Stimulated activated CD4-positive, alpha-beta T cell treated with anti-CD3 and anti-CD28 coated beads, Interleukin-15, amount 100 ng/mL, for 24 hours (primary cell): ENCODE results near the gene DDR2.
"Not testable (repeated sequence)": the region's sequence is repeated elsewhere in the genome, so short reads cannot be mapped to it uniquely, and the experiment has no call there.

Experiments used
- DNase-seq: peaks from one replicate; pipeline ENCODE4 v3.0.0-alpha.2; 2020

The DDR2 gene

DNA sequence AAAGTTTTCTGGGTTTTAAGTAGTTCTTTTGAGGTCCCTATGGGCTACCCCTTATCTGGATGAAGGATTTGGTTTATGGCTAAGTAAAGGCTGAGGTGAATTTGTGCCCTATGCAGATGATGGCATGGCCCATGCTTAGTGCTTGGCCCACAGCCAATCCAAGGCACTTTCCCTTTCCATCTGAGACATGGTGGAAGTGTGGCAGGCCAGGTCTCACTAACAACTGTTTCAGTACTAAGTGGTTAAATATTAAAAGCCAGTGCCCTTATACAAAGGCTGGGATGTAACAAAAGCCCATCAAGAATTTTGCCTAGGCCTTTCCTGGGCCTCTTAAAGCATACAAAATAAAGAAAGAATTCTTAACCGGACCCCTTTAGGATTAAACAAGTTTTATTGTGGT is 156.5 kb downstream of the DDR2 start:
- peak; percentile 5 for DNase-seq

DNA sequence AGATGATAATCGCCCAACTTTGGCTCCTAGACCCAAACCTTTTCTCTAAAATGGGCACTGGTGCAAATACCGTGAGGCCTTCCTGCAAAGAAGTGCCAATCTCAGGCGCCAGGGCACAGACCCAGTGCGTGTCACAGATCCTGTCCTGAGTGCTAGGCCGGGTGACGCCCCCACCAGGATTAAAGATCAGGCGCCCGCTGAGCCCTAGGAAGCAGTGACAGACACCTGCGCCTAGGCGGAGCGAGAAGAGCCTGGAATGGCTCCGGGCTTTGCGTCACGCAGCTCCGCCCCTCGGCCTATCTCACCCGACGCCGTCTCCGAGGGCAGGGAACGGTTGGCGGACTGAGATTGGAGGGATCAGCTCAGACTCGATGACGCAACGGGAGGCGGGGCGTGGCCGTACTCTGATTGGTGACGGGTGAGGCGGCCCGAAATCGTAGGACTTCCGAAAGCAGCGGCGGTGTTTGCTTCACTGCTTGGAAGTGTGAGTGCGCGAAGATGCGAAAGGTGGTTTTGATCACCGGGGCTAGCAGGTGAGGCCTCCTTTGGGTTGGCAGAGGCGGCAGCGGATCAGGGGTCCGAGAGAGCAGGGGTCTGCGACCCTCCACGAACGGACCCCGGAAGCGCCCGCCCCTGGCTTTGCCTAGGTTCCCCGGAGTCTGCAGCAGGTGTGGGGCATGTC is 158.2 kb downstream of the DDR2 start, which contains the start of gene HSD17B7:
TSS of gene HSD17B7 (plus strand) at position 400 of the 682 bp plus-strand sequence. CDS start at position 499, 99 bp downstream.
- peak; percentile 79 for DNase-seq

DNA sequence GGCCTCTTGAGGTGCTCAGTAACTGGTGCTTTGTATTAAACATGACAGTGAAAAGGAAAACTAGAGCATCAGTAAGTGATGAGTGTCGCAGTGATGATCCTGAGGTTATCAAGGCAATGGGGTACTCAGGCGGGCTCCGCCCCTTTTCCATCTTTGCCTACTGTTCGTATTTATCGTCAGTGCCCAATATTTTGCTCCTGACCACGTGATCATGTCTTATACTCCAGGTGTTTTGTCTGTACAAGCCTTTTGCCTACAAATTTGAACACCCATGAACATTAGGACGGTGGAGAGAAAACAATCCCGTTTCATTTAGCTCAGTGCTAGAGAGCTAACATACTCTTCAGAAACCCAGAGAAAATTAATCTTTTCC is 158.7 kb downstream of the DDR2 start:
- not testable (repeated sequence) for DNase-seq

DNA sequence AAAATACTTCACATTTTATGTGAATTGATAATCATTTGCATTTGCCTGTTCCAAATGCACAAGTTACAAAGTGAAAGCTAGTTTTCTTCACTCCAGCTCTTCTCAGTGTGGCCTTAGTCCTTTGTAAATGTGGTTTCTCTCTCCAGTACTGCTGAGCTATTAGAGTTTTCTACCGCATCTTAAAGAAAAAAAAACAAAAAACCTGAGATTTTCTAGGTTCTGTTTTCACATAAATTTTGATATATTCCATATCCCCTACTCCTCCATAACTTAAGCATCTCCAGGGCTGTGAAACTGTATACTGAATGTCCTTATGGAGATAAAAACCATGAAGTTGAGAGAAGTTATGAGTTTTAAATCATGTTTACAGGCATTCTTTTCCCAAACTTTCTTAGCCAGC is 162.0 kb downstream of the DDR2 start:
- not testable (repeated sequence) for DNase-seq

DNA sequence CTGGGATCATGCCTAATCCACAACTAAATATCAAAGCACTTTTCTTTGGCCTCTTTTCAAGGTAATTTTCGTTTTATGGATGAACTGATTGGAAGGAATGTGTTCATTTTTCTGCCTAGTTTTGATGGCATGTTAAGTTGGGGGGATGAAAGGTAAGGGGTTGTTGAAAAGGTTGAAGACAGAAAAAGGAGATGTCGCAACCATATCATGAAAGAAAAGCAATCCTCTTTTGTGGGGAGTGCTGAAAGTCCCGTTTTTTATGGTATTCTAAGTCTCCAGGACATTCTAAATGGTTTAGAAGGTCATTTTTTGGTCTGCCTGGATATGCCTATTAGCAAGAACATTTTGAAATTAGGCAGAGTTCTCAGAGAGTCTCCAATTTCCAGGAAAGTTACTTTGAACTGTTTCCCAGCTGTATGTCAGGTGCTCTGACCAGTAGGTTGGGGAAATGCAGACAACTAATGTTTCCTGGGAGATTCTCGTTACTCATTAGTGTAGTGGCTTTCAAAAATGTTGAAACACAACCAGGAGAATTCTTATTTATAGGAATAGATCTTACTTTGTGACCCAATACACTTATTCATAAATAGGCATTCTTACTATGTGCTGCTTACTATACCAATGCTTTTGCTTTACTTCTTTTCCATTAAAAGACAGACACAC is 164.5 kb downstream of the DDR2 start:
- not testable (repeated sequence) for DNase-seq

DNA sequence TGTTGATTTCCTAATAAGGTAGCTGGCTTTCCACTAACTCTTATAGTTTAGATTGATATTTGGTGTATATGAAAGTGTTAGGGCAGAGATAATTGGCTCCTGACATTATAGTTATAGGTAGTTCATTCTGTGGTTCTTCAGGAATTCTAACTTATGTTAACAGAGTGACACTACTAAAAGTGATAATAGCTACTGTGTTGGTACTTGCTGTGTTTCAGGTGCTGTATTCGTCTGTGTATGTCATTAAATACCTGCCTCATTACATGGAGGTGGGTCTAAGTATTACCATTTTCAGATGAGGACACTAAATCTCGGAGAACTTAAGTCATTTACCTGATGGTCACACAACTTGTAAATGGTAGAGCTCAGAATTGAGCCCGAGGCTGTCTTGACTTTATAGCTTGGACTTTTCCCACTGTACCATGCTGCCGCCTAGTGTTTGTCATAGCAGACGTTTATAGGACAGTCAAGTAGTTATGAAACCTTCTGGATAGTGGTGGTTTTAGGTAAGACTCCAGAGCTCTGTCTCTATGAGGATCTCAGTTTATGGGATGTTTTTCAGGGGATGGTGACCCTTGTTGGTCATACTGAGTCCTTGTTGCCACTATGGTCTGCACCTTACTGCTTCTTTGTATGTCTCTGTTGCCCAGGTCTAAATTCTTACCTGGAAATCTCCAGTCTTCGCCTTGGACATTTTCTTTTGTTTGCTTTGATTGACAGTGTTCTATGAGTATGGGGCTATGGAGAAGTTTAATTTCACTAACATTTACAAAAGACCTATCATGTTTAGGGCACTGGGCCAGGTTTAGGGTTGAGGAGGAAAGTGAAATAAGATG is 167.9 kb downstream of the DDR2 start:
- DNase-seq, result not testable (repeated sequence)

DNA sequence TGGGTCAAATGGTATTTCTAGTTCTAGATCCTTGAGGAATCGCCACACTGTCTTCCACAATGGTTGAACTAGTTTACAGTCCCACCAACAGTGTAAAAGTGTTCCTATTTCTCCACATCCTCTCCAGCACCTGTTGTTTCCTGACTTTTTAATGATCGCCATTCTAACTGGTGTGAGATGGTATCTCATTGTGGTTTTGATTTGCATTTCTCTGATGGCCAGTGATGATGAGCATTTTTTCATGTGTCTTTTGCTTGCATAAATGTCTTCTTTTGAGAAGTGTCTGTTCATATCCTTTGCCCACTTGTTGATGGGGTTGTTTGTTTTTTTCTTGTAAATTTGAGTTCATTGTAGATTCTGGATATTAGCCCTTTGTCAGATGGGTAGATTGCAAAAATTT is 175.2 kb downstream of the DDR2 start:
- not testable (repeated sequence) for DNase-seq

DNA sequence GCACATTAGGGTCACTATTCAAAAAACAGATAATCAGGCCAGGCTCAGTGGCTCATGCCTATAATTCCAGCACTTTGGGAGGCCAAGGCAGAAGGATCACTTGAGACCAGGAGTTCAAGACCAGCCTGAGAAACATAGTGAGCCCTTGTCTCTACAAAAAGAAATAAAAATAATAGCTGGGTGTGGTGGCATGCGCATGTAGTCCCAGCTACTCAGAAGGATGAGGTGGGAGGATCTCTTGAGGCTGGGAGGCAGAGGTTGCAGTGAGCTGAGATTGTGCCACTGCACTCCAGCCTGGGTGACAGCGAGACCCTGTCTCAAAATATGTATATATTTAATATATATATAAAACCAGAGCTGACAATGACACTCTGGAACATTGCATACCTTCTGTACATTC is 180.1 kb downstream of the DDR2 start:
- not testable (repeated sequence) for DNase-seq

DNA sequence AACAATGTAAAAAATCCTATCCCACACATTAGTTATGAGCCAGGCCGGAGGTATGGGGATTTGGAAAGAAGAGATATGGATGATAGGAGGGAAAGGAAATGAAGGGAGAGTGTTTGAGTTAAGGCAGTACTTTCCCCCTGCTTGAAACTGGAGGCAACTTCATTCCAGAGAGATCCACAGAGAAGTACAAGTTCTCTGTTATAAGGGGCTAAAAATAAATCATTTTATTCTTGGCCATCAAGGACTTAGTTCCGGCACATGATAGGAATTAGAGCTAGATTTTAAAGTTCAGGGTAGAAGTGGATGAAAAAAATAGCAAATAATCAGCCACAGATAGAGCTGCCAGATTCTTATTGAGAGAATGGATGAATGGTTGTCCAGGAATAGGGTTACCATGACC is 185.9 kb downstream of the DDR2 start:
- not testable (repeated sequence) for DNase-seq

DNA sequence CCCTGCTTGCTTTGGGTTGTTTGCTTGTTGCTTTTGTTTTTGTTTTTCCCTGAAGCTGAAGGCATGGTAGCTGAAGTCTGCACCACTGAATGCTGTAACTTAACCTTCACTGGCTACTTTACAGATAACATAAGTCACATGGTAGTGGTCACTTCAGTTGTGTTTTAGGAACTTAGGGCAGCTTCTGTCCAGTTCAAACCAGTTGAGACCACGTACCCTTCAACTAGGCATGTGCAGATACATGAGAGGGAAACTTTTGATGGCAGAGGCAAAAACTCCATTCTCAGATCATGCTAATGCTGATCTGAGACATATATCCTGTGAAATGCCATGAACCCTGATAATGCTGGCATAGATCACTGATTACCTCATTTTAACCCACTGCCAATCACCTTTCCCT is 186.4 kb downstream of the DDR2 start:
- not testable (repeated sequence) for DNase-seq

DNA sequence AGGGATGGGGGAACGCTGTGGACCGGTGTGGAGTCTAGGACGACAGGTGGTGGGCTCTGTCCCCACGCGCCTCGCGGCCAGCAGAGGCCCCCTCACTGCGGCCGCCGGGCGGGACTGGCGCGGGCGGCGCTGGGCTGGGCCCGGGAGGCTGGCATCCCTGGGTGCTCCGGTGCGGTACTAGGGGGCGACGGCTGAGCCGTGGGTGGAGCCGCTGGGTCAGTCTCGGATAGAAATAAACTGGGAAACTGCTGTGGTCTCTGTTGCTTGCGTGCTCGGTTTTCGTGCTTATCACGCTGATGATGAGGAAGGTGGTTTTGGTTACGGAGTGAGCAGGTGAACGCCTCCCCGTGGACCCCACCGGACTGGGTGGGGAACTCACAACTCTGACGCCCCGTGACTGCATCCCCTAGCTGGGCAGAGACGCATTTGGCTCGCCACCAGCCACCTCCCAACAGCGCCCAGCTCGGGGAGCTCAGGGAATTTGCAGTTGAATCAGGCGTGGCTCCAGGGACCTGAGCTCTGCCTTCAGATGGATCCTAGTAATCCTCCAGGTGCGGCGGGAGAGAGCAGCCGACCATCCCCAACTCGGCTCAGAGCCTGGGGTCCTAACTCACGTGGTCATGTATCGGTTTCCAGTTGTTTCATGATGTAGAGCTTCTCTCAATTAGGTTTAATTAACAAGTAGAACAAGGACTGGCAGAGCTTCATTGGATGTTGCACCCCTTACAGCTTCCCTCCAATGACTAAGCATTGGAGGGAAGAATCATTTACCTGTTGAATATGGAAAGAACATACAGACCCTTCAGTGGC is 190.3 kb downstream of the DDR2 start:
- DNase-seq, result peak; percentile 6

DNA sequence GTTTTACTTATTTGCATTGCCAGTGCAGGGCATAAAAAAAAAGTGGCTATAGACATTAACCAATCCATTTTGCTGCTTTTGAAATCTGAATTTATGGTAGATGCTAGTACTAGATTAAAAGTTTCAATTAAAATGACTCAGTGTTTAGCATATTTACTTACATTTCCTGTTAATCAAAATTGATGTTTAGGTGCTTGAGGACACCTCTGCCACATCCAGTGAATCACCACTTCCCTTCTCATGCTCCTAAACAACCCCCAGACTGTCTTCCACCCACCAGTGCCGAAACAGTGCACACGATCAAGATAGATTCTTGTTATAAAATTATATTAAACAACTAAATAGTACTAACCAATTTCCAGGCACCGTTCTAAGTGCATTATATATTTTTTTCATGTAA is 191.0 kb downstream of the DDR2 start:
- peak; percentile 12 for DNase-seq

DNA sequence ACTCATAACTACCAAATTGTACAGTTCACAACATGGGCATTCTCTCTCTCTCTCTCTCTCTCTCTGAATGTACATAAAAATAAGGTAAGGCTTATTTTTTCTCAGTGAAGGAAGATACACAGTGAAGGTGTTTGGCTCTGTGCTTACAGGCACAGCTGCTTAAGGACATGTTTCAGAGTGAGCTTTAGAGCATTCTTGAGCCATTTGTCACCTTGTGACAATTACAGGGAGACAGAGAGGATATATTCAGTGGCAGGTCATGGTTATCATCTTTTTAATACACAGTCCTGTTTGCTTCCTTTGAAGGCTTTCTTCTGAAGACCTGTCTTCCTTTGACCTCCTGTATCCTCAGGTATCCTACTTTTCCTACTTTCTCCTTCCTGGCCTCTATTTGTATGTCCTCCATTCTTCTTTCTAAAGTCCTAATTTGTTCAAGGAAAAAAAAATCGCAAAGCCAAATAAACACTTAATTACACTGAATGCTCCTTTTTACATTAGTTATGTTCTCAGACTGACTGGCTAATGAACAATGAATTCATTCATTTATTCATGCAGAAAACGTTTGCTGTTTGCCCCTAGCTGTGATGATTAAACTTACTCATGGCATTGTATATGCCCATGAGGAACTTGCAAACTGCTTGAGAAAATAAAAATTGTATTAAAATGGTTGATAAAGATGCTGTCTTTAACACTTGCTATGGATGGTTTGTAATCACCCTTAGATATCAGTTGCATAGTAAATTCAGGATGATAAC is 191.7 kb downstream of the DDR2 start:
- DNase-seq, result no peak

DNA sequence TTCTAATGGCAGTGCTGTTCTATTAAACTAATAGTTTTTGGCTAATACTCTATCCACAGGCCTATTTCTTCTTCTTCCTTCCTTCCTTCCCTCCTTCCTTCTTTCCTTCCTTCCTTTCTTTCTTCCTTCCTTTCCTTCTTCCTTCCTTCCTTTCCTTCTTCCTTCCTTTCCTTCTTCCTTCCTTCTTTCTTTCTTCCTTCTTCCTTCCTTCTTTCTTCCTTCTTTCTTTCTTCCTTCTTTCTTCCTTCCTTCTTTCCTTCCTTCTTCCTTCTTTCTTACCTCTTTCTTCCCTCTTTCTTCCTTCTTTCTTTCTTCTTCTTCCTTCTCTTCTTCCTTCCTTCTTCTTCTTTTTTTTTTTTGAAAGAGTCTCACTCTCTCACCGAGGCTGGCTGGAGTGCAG is 197.0 kb downstream of the DDR2 start:
- no peak for DNase-seq

DNA sequence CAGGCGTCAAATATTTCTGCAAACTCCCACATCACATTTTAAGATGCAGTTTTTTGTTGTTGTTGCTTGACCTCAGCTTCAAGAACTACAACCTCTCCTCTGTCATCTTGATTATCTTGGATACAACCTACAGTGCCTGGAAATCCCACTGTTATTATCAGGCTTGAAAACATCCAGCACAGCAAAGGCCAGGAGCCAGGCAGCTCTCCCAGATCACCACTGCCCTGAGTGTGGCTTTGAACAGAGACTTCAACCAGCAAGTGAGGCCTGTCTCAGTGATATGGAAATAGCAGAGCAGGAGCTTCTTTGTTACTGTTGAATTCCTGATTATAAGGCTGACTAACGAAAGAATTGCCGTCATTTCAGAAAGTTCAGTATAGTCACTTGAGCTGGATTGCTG is 200.2 kb downstream of the DDR2 start:
- DNase-seq, result no peak

DNA sequence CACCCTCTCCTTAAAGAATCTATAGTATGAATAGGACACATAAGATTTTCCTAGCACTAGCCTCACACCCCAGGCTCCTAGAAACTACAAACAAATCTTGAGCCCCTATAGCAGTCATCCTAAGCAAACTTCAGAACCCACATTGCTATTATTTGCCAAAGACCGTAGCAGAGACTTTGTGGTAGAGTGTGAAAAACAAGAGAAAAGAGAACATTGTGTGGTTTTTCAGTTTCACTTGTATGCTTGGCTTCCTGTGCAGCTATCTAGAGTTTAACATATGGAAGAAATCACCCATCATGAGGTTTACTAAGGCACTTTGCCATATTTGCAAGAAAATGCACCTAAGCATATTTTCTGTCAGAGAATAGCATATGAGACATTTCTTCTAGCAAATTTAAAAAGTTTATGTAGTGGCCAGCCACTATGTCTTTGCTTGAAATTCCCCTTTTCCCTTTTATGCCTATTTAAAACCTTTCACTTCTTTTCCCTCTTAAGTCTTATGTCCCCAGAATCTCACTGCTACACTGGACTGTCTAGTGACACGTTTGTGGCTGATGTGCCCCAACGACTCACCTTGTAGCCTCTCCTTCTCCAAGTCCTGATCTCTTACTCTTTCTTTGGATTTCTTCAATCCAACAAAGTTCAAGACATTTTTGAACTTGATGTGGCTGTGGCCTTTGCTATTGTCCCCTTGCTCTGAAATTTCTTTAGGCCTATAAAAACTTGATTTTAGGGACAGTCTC is 203.1 kb downstream of the DDR2 start:
- DNase-seq, result no peak
